Activated T-cell treated with anti-CD3 and anti-CD28 coated beads, Interleukin-2, amount 50 U/mL, for 48 hours (primary cell): Measurements from ENCODE around the gene GPR179.
"Not testable (repeated sequence)": the region's sequence is repeated elsewhere in the genome, so short reads cannot be mapped to it uniquely, and the experiment has no call there.

Experiments used
- DNase-seq, 2 experiments: peaks; one replicate each; pipeline ENCODE4 v3.0.0-alpha.2; 2020

GPR179 gene

DNA sequence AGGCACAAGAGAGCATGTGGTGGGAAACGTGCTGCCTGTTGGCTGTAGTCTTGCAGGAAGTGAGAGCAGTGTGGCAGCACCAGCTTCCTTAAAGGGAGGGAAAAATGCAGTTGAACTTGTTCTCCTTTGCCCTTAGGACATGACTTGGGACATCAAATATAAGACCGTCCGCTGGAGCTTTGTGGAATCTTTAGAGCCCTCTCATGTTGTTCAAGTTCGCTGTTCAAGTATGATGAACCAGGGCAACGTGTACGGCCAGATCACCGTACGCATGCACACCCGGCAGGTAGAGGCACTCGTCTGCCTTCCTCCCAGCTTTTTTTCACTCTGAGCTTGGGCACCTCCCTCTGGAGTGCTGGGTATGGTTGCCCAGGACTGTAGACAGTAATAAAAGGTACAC lies 23.3 kb downstream of the GPR179 start:
- DNase-seq = no peak

DNA sequence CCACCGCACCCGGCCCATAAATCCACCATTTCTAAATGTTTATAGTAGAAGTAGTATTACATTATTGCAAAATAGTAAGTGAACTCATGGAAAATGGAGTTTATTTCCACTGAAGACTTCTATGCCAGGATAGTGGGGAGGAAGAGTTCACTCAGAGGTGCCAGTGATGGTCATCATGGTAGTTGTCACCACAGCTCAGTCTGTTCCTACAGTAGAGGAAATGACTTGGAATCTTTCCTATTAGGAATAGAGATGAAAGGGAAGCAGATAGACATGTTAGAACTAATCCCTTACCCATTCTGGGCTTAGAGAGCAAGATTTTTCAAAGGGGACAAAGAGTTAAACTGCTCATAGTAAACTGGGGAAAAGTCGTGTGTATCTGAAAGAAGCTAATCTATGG lies 26.7 kb downstream of the GPR179 start:
- no peak for DNase-seq

DNA sequence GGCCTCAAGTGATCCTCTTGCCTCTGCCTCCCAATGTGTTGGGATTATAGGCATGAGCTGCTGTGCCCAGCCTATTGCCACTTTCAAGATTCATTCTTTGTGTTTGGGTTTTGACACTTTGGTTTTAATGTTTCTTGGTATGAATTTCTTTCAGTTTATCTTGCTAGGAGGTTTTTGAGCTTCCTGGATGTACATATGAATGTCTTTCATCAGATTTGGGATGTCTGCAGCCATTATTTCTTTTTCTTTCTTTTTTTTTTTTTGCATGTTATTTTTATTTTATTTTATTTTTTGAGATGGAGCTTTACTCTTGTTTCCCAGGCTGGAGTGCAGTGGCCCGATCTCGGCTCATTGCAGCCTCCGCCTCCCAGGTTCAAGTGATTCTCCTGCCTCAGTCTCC lies 28.3 kb downstream of the GPR179 start:
- no peak for DNase-seq

DNA sequence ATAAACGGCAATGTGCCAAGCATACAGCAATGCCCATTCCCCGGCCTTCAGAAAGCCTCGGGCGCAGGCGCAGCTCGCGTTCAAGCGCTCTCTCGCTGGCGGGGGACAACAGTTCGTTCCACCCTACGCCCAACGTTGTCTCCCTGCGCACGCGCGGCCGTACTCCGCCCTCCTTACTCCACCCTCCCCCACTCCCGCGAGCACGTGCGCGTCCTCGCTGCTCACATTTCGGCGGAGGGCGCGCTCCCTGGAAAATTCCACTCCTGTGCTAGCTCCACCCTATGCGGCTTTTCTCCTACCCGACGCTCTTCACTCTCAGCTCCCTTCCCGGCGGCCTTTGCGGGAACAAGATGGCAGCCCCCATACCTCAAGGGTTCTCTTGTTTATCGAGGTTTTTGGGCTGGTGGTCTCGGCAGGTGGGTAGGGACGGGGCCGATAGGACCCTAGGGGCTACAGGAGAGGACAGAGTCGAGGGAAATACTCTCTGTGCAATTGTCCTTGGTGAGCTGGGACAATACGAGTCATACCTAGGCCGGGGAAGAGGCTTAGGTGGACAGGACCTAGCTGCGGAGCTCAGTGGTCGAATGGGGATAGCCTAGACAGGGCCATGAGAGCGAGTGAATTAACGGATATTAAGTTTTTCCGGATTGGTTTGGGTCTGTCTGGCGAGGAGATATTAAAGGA lies 46.8 kb downstream of the GPR179 start, which contains the start of gene MRPL45:
Gene MRPL45 (plus strand): TSS at position 335 of the 684 bp plus-strand sequence. CDS start 16 bp downstream, at position 351.
- DNase-seq = peak; percentile 98

DNA sequence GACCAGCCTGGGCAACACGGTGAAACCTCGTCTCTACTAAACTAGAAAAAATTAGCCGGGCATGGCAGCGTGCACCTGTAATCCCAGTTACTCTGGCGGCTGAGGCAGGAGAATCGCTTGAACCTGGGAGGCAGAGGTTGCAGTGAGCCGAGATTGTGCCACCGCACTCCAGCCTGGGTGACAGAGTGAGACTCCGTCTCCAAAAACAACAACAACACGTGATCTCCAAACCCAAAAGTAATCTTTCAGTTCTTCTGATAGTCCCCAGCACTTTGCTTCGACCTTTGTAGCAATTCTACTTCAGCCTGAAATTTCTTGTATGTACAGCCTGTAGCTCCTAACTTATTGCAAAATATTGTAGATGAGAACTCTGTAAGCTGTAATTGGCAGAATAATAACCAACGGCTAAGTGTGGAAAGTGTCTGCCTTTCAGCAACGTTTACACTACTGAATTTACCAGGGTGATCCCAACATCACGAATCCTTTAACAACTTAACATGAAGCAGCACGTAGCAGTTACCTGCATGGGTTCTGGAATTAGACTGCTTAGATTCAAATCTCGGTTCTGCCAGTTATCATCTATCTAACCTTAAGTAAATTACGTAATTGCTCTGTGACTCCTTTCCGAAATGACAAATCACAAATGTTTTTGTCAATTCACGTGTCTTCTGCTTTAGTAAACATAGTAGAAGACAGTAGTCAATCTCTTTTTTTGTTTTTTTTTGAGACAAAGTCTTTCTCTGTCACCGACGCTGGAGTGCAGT lies 48.0 kb downstream of the GPR179 start:
- DNase-seq = not testable (repeated sequence)

DNA sequence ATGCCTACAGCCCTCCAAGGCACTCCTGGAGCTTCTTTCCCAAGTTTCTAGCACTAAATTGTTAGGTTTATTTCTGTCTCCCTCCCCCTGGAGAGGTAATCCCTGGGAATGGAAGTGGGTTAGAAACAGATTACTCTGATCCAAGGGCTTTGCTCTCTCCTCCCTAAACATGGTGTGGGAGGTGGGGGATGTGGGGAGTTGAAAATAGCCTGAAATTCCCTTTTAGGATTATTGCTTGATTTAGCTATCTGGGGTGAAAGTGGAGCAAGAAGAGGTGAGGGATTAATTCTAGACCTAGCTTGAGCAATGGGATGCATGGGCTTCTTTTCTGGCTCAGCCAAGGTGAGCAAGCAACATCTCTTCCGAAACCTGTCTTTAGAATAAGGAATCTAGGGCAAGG lies 54.0 kb downstream of the GPR179 start:
- DNase-seq = not testable (repeated sequence)

DNA sequence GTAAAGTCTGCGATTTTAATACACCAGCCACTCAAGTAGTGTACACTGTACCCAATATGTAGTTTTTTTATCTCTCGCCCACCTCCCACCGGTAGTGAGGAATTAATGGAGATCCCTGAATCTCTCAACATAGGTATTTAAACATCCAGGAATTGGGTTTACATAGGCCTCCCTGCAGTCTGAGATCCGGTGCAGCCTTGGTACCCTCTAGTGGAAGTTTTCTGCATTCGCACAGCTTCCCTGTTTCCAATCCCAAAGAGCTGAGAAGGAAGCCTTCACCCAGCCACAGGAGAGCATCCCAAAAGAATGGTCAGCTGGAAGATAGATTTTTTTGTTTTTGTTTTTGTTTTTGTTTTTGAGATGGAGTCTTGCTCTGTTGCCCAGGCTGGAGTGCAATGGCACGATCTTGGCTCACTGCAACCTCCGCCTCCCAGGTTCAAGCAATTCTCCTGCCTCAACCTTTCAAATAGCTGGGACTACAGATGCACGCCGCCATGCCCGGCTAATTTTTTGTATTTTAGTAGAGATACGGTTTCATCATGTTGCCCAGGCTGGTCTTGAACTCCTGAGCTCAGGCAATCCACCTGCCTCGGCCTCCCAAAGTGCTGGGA lies 55.4 kb downstream of the GPR179 start:
- DNase-seq = not testable (repeated sequence)

DNA sequence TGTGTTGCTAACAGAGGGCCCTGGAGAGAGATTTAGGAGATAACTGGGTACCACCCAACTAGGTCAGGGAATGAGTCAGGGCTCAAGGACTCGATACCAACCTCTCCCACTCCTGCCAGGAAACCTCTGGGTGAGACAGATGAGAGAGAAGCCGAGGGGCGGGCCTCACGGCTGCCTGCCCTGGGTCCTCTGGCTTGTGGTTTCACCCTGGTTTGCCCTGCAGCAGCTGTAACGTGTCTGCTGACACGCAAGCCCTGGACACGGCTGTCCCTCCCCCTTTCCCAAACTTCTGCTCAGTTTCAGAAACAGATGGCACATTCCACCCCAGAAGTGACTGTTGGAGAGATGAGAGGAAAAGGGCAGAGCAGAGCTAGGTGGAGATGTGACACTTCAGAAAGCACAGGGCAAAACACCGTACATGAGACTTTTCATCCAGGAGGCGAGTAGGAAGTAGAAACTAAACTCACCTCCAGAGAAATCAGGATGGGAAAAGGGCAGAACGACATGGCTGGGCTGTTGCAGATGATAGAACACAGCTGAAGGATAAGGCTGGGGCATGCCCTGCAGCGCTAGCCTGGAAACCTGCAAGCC lies 57.2 kb downstream of the GPR179 start:
- peak; percentile 42 to 55 for DNase-seq

DNA sequence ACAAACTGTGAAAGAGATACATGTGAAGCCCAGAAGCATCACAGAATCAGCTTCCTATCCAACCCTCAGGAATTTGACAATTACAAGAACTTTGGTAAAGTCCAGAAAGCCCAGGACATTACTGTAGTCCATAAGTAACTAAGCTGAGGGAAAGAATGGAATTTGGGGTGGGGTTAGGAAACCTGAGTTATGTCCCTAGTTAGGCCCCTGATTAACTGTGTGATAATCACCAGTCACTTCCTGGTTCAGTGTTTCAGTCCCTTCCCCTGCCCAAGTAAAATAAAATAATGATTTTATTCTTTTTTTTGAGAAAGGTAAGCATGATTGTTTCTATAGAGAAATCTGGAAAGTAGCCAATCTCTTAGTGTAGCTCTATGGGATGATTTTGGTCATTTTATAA lies 57.8 kb downstream of the GPR179 start:
- DNase-seq = not testable (repeated sequence)
